Dedifferentiated amniotic fluid mesenchymal stem cell (primary cell): Measurements from ENCODE around the gene SPSB3.

ENCODE experiments used
- DNase-seq: peaks from one replicate; pipeline ENCODE4 v3.0.0-alpha.2; 2016; ENCODE audit errors: extremely low spot score

Gene SPSB3

GRCh38 chr16:1763521-1764511 lies 18.6 kb downstream of the SPSB3 start:
- no peak for DNase-seq

GRCh38 chr16:1762879-1763520 lies 19.4 kb downstream of the SPSB3 start:
- DNase-seq: no peak

- DNase-seq: no peak
Measured at GRCh38 chr16:1762196-1762878, 20.0 kb downstream of the SPSB3 start.

GRCh38 chr16:1761751-1762150 lies 20.6 kb downstream of the SPSB3 start:
- no peak for DNase-seq

- DNase-seq: no peak
Measured at GRCh38 chr16:1760911-1761310, 21.5 kb downstream of the SPSB3 start.

GRCh38 chr16:1759511-1759910 lies 22.9 kb downstream of the SPSB3 start:
- no peak for DNase-seq

- no peak for DNase-seq
Measured at GRCh38 chr16:1758923-1759322, 23.4 kb downstream of the SPSB3 start.

- no peak for DNase-seq
Measured at GRCh38 chr16:1757714-1758461, 24.5 kb downstream of the SPSB3 start.

- no peak for DNase-seq
Measured at GRCh38 chr16:1754204-1754603, 28.2 kb downstream of the SPSB3 start.

- DNase-seq: no peak
Measured at GRCh38 chr16:1752853-1753252, 29.5 kb downstream of the SPSB3 start.

GRCh38 chr16:1751946-1752345 lies 30.4 kb downstream of the SPSB3 start:
- DNase-seq: no peak

GRCh38 chr16:1749152-1750117 lies 32.9 kb downstream of the SPSB3 start:
- no peak for DNase-seq

GRCh38 chr16:1747934-1748333 lies 34.4 kb downstream of the SPSB3 start:
- DNase-seq: no peak

GRCh38 chr16:1746693-1747195 lies 35.6 kb downstream of the SPSB3 start:
- no peak for DNase-seq

GRCh38 chr16:1745900-1746692 lies 36.3 kb downstream of the SPSB3 start:
- peak; percentile 88 for DNase-seq

GRCh38 chr16:1745181-1745899 lies 37.0 kb downstream of the SPSB3 start:
- DNase-seq: peak; percentile 88

GRCh38 chr16:1744338-1744840 lies 38.0 kb downstream of the SPSB3 start:
- DNase-seq: no peak
